A549 (cell line): ENCODE data around the gene NBPF1. TPM values are rescaled to one million over a fixed set of nuclear protein-coding genes. Genes with fewer than 3 reads are reported as not detected.
"Not testable (repeated sequence)": the region's sequence is repeated elsewhere in the genome, so short reads cannot be mapped to it uniquely, and the experiment has no call there.

Experiments used
- ATAC-seq, 2 experiments: fragments of 200-7000 bp in 1 of 2; fragments of >200 bp in 1 of 2; cut with Nextera tagmentation in 1 of 2; cut with Tn5 transposase in 1 of 2; 3 replicates each; pipeline versions ENCODE4 v1.8.0 to v1.9.1; 2018 to 2020; ENCODE audit warnings: mild to moderate bottlenecking in 1 of 2, moderate library complexity in 1 of 2
- CTCF ChIA-PET: fragments of 300-600 bp; sonication (Branson Sonifier 250); formaldehyde crosslinking; extraction: SDS; loops from one replicate; lab custom pipeline; 2021; ENCODE audit warnings: antibody characterized with exemption, inconsistent platforms; lab: Yijun Ruan, JAX
- POLR2A ChIA-PET: fragments of 350-600 bp; formaldehyde crosslinking; extraction: SDS; loops from one replicate; lab custom pipeline; 2021; ENCODE audit warnings: antibody characterized with exemption, inconsistent platforms; lab: Yijun Ruan, JAX
- DNase-seq, 2 experiments: peaks; one replicate each; pipeline versions ENCODE4 v3.0.0 to v3.0.0-alpha.2; 2011 to 2016; ENCODE audit warnings: low read depth in 1 of 2, low spot score in 1 of 2
- FAIRE-seq: peaks from 2 replicates; lab custom pipeline; 2011; peaks lifted over from hg19 to GRCh38; lab: Jason Lieb, UNC
- H3K27ac ChIP-seq, 2 experiments: fragments of >200 bp; sonication (Bioruptor Twin); formaldehyde crosslinking; 3 replicates each; pipeline ENCODE4 v1.5.1; 2016 to 2017
- H3K4me1 ChIP-seq: fragments of >200 bp; sonication (Bioruptor Twin); formaldehyde crosslinking; 3 replicates; pipeline ENCODE4 v1.6.1; 2016
- H3K4me2 ChIP-seq: fragments of >200 bp; sonication (Bioruptor Twin); formaldehyde crosslinking; 3 replicates; pipeline ENCODE4 v1.6.1; 2016
- H3K4me3 ChIP-seq: fragments of >200 bp; sonication (Bioruptor Twin); formaldehyde crosslinking; 3 replicates; pipeline ENCODE4 v1.5.1; 2016
- H3K9me3 ChIP-seq: fragments of >200 bp; sonication (Bioruptor Twin); formaldehyde crosslinking; 3 replicates; pipeline ENCODE4 v1.6.1; 2016
- ATOH8 ChIP-seq: fragments of 250-450 bp; sonication (Bioruptor Pico); IDR thresholded peaks from 2 replicates; pipeline ENCODE4 v1.5.0; 2020; ENCODE audit warnings: low read depth, mild to moderate bottlenecking, moderate library complexity
- BCL3 ChIP-seq: fragments of >200 bp; sonication (Bioruptor Twin); formaldehyde crosslinking; IDR thresholded peaks from 3 replicates; pipeline ENCODE4 v1.6.1; 2016
- EHF ChIP-seq: fragments of 250-450 bp; sonication (Bioruptor Pico); IDR thresholded peaks from 2 replicates; pipeline ENCODE4 v1.5.0; 2020; ENCODE audit warnings: mild to moderate bottlenecking
- FOSB ChIP-seq: fragments of 250-450 bp; sonication (Bioruptor Pico); IDR thresholded peaks from 2 replicates; pipeline ENCODE4 v1.5.0; 2020; ENCODE audit warnings: mild to moderate bottlenecking, moderate library complexity
- GATA3 ChIP-seq: IDR thresholded peaks from 2 replicates; pipeline ENCODE4 v1.6.1; 2012; ENCODE audit warnings: borderline replicate concordance
- HOXA7 ChIP-seq: fragments of 250-450 bp; sonication (Bioruptor Pico); IDR thresholded peaks from 2 replicates; pipeline ENCODE4 v1.5.0; 2020; ENCODE audit warnings: mild to moderate bottlenecking, moderate library complexity
- JUN ChIP-seq, 2 experiments: fragments of >200 bp; sonication (Bioruptor Twin); formaldehyde crosslinking; IDR thresholded peaks; 2 replicates in 1 of 2; 3 replicates in 1 of 2; pipeline ENCODE4 v1.6.1; 2016 to 2017
- MAFK ChIP-seq: fragments of 450-650 bp; IDR thresholded peaks from 2 replicates; pipeline ENCODE4 v1.6.1; 2014; ENCODE audit not compliant: partially characterized antibody
- MAX ChIP-seq: IDR thresholded peaks from 2 replicates; pipeline ENCODE4 v1.6.1; 2012
- PBX3 ChIP-seq: IDR thresholded peaks from 2 replicates; pipeline ENCODE4 v1.6.1; 2012
- POLR2A ChIP-seq: IDR thresholded peaks from 2 replicates; pipeline ENCODE4 v1.6.1; 2012; ENCODE audit warnings: mild to moderate bottlenecking, low read length
- RARB ChIP-seq: fragments of 250-450 bp; sonication (Bioruptor Pico); IDR thresholded peaks from 2 replicates; pipeline ENCODE4 v1.8.0; 2021; ENCODE audit warnings: mild to moderate bottlenecking, moderate library complexity
- REST ChIP-seq: fragments of 200-600 bp; sonication (generic); IDR thresholded peaks from 2 replicates; pipeline ENCODE4 v1.6.1; 2016; ENCODE audit warnings: antibody characterized with exemption, mild to moderate bottlenecking, moderate library complexity
- TFCP2L1 ChIP-seq: fragments of 250-450 bp; sonication (Bioruptor Pico); IDR thresholded peaks from 2 replicates; pipeline ENCODE4 v1.5.0; 2021; ENCODE audit warnings: mild to moderate bottlenecking
- TP53 ChIP-seq: fragments of 250-450 bp; sonication (Bioruptor Pico); IDR thresholded peaks from 2 replicates; pipeline ENCODE4 v1.5.0; 2021; ENCODE audit warnings: mild to moderate bottlenecking, moderate library complexity
- WGBS: methylation state at CpG from one replicate; pipeline ENCODE4 v1.1.6; 2017; ENCODE audit errors: missing lambda C conversion rate; 5-methylcytosine and 5-hydroxymethylcytosine counted together
- polyA plus RNA-seq, 4 experiments: library from polyadenylated mRNA; depleted of rRNA in 3 of 4; stranded (reverse); fragments of >200 nt; fragmentation: RNase III in 1 of 4; extraction: RNeasy Plus Mini Kit Qiagen cat#74134 plus additional on column Dnase treatment in 1 of 4; gene quantifications; 2 replicates in 3 of 4; 3 replicates in 1 of 4; pipeline ENCODE4 v1.2.3, GENCODE V29; 2011 to 2017

Gene NBPF1
- polyA plus RNA-seq, 2 of the 4 experiments (the other 2 are of a cell fraction): 23.9 to 36.8 TPM

GRCh38 chr1:16514107-16515055, 99.0 kb downstream of the NBPF1 start, which contains the start of gene RNU1-1:
RNU1-1 (minus strand) TSS chr1:16514285.
- TF ChIP-seq GATA3 (0 out of 2 replicates have a peak, but pooled peaks have one; percentile 22), BCL3 (peak; percentile 90), REST (peak; percentile 39; the same call in 1 of the 2 replicates), JUN (IDR thresholded peaks at IDR 0.05) (peak; percentile 88 to 98)
- DNase-seq: peak in 1 of 2 experiments; percentile 89
- not testable (repeated sequence) for H3K9me3 ChIP-seq, H3K4me1 ChIP-seq, FAIRE-seq
- peak; percentile 67 to 68 for ATAC-seq
- WGBS: under 1% methylated on average over 28 of the region's 40 CpGs
- Histone ChIP-seq H3K4me3 (peak within 1 kb of the TSS; percentile 54), H3K4me2 (peak within 1 kb of the TSS; percentile 84), H3K27ac (peak within 1 kb of the TSS; percentile 88 to 89)
- CTCF ChIA-PET: interaction anchor here (0.7 kb wide), 1 partner anchor 1572 kb away, joined by 3 read pairs; no protein-coding TSS in a partner anchor
- POLR2A ChIA-PET: interaction anchor here (0.7 to 1.2 kb wide), 3 partner anchors 20 to 382 kb away, joined by 3 to 5 read pairs (median 4); partner anchors contain the start of gene RNU1-2

GRCh38 chr1:16513412-16514106, 99.8 kb downstream of the NBPF1 start:
- ChIA-PET CTCF (interaction anchor here (0.7 kb wide), 1 partner anchor 1571 kb away, joined by 3 read pairs; no protein-coding TSS in a partner anchor), POLR2A (interaction anchor here (0.7 to 1.2 kb wide), 4 partner anchors 19 to 382 kb away, joined by 3 to 5 read pairs (median 4); partner anchors contain the start of gene RNU1-2)
- H3K4me2 ChIP-seq: peak overlapping the region; percentile 84
- peak overlapping the region; percentile 67 to 82; a peak in 5 of 6 replicates for H3K27ac ChIP-seq
- ATAC-seq: peak; percentile 100
- FAIRE-seq, H3K4me1 ChIP-seq, H3K9me3 ChIP-seq: not testable (repeated sequence)
- H3K4me3 ChIP-seq: peak overlapping the region; percentile 36; the same call in 2 of the 3 replicates
- DNase-seq: peak; percentile 67 to 95
- WGBS: 3% methylated on average over 26 of the region's 26 CpGs
- TF ChIP-seq EHF (CRISPR knock-in tag) (0 out of 2 replicates have a peak, but pooled peaks have one; percentile 51), RARB (peak; percentile 99), HOXA7 (CRISPR knock-in tag) (peak; percentile 99), GATA3 (peak; percentile 41; the same call in 1 of the 2 replicates), PBX3 (peak; percentile 53; the same call in 1 of the 2 replicates), BCL3 (peak; percentile 99), TP53 (CRISPR knock-in tag) (peak; percentile 99), POLR2A (peak; percentile 42; the same call in 1 of the 2 replicates), TFCP2L1 (CRISPR knock-in tag) (peak; percentile 99), MAX (peak; percentile 35), JUN (IDR thresholded peaks at IDR 0.05) (peak; percentile 94 to 98), MAFK (peak; percentile 12), REST (peak; percentile 54; the same call in 1 of the 2 replicates), ATOH8 (CRISPR knock-in tag) (peak; percentile 77; the same call in 1 of the 2 replicates), FOSB (peak; percentile 99)
